OCI-LY7 (cell line): ENCODE measurements around the gene MACROD2.

Experiments
- CTCF ChIP-seq: fragments of 200-600 bp; sonication (generic); conservative IDR thresholded peaks from 2 replicates; pipeline ENCODE4 v1.5.1; 2014; ENCODE audit warnings: mild to moderate bottlenecking, antibody characterized with exemption, low read length, moderate library complexity, mixed read lengths
- EZH2phosphoT487 ChIP-seq: fragments of 200-600 bp; sonication (generic); IDR thresholded peaks from 2 replicates; pipeline ENCODE4 v1.6.1; 2018; ENCODE audit warnings: low read depth, borderline replicate concordance, mild to moderate bottlenecking, mixed run types, antibody characterized with exemption, low read length, moderate library complexity, mixed read lengths

- TF ChIP-seq CTCF: no peak
- no peak for TF ChIP-seq EZH2phosphoT487
Observed at GRCh38 chr20:15185913-15186312, 1190.6 kb downstream of the MACROD2 start.
